ENCODE measurements around the gene GGA2.

GGA2 gene

GRCh38 chr16:23556881-23557778 is 46.8 kb upstream of the GGA2 start, which contains the start of the genes EARS2 and UBFD1:
Gene EARS2 (minus strand): TSS chr16:23557350. CDS start chr16:23557343, 7 bp downstream.
Gene UBFD1 (plus strand): TSS chr16:23557727. CDS start chr16:23557743, 16 bp downstream.
- Histone ChIP-seq H3K27me3 (ENCODE audit: insufficient read depth, low read length, poor library complexity, severe bottlenecking) (no peaks in the 10 kb centered on the region), H3K9me3 (ENCODE audit: insufficient read depth, low read depth, low read length) (no peaks in the 10 kb centered on the region), H3F3A (ENCODE audit: low read depth) (no peaks in the 10 kb centered on the region), H3K9ac (ENCODE audit: low read depth, low read length, poor library complexity, severe bottlenecking) (peak within 1 kb of the TSS; percentile 85), H3K4me3 (ENCODE audit: low read length, poor library complexity, severe bottlenecking) (peak within 1 kb of the TSS; percentile 94), H3K9me2 (replicated peaks; ENCODE audit: low read depth, low read length) (no peaks in the 10 kb centered on the region), H2AFZ (ENCODE audit: low read length) (peak within 1 kb of the TSS; percentile 95), H3K79me2 (ENCODE audit: insufficient read depth, low read length) (peaks cover 50% of the 10 kb centered on the region), H3K4me2 (ENCODE audit: low read depth, low read length, poor library complexity, severe bottlenecking) (peak within 1 kb of the TSS; percentile 98), H3K4me1 (ENCODE audit: insufficient read depth, low read length, poor library complexity, severe bottlenecking) (peaks cover 45% of the 10 kb centered on the region), H4K20me1 (ENCODE audit: insufficient read depth, low read length, poor library complexity, severe bottlenecking) (peaks cover 26% of the 10 kb centered on the region), H3K36me3 (ENCODE audit: insufficient read depth, low read length) (peaks cover 10% of the 10 kb centered on the region; the same call in 1 of the 2 replicates)
- TF ChIP-seq CTCF (conservative IDR thresholded peaks at IDR 0.05; ENCODE audit: low read length) (peak; percentile 83), EZH2phosphoT487 (IDR thresholded peaks at IDR 0.05; ENCODE audit: borderline replicate concordance) (no peak)

- no peak overlapping the region for H2AFZ ChIP-seq (ENCODE audit: low read length)
- H3K27me3 ChIP-seq (ENCODE audit: insufficient read depth, low read length, poor library complexity, severe bottlenecking) = no peaks in the 10 kb centered on the region
- no peak overlapping the region for H3K9ac ChIP-seq (ENCODE audit: low read depth, low read length, poor library complexity, severe bottlenecking)
- H3K4me3 ChIP-seq (ENCODE audit: low read length, poor library complexity, severe bottlenecking) = no peak overlapping the region
- no peak for TF ChIP-seq EZH2phosphoT487 (IDR thresholded peaks at IDR 0.05; ENCODE audit: borderline replicate concordance)
- no peak for TF ChIP-seq CTCF (conservative IDR thresholded peaks at IDR 0.05; ENCODE audit: low read length)
- no peaks in the 10 kb centered on the region for H3K9me3 ChIP-seq (ENCODE audit: insufficient read depth, low read depth, low read length)
- no peaks in the 10 kb centered on the region for H3F3A ChIP-seq (ENCODE audit: low read depth)
- no peak overlapping the region for H3K4me2 ChIP-seq (ENCODE audit: low read depth, low read length, poor library complexity, severe bottlenecking)
- peaks cover 25% of the 10 kb centered on the region for H3K4me1 ChIP-seq (ENCODE audit: insufficient read depth, low read length, poor library complexity, severe bottlenecking)
- no peaks in the 10 kb centered on the region for H3K9me2 ChIP-seq (replicated peaks; ENCODE audit: low read depth, low read length)
- peaks cover 15% of the 10 kb centered on the region for H4K20me1 ChIP-seq (ENCODE audit: insufficient read depth, low read length, poor library complexity, severe bottlenecking)
- peaks cover 11% of the 10 kb centered on the region; the same call in 1 of the 2 replicates for H3K36me3 ChIP-seq (ENCODE audit: insufficient read depth, low read length)
- H3K79me2 ChIP-seq (ENCODE audit: insufficient read depth, low read length) = peaks cover 26% of the 10 kb centered on the region
These were observed 44.2 kb upstream of the GGA2 start for GRCh38 chr16:23554536-23554935.

- Histone ChIP-seq H2AFZ (ENCODE audit: low read length) (no peak overlapping the region), H3K36me3 (ENCODE audit: insufficient read depth, low read length) (peaks cover 18% of the 10 kb centered on the region; the same call in 1 of the 2 replicates), H3F3A (ENCODE audit: low read depth) (no peaks in the 10 kb centered on the region), H3K9me2 (replicated peaks; ENCODE audit: low read depth, low read length) (no peaks in the 10 kb centered on the region), H3K4me1 (ENCODE audit: insufficient read depth, low read length, poor library complexity, severe bottlenecking) (peaks cover 17% of the 10 kb centered on the region), H3K9me3 (ENCODE audit: insufficient read depth, low read depth, low read length) (no peaks in the 10 kb centered on the region), H3K4me3 (ENCODE audit: low read length, poor library complexity, severe bottlenecking) (no peak overlapping the region), H4K20me1 (ENCODE audit: insufficient read depth, low read length, poor library complexity, severe bottlenecking) (peaks cover 3% of the 10 kb centered on the region), H3K79me2 (ENCODE audit: insufficient read depth, low read length) (peaks cover 7% of the 10 kb centered on the region; the same call in 1 of the 2 replicates), H3K4me2 (ENCODE audit: low read depth, low read length, poor library complexity, severe bottlenecking) (no peak overlapping the region), H3K27me3 (ENCODE audit: insufficient read depth, low read length, poor library complexity, severe bottlenecking) (no peaks in the 10 kb centered on the region), H3K9ac (ENCODE audit: low read depth, low read length, poor library complexity, severe bottlenecking) (no peak overlapping the region)
- TF ChIP-seq EZH2phosphoT487 (IDR thresholded peaks at IDR 0.05; ENCODE audit: borderline replicate concordance) = no peak
- no peak for TF ChIP-seq CTCF (conservative IDR thresholded peaks at IDR 0.05; ENCODE audit: low read length)
These were observed 41.9 kb upstream of the GGA2 start for GRCh38 chr16:23552161-23552560.

All from Loucy (cell line).